ENCODE measurements around the gene ACOX3.

Gene ACOX3

GRCh38 chr4:8385611-8386010 is 54.9 kb downstream of the ACOX3 start:
- DNase-seq: no peak

GRCh38 chr4:8385106-8385505 is 55.4 kb downstream of the ACOX3 start:
- DNase-seq: no peak

GRCh38 chr4:8384397-8385060 is 56.0 kb downstream of the ACOX3 start:
- DNase-seq: no peak

- DNase-seq: no peak
Observed at GRCh38 chr4:8383451-8384160, 56.9 kb downstream of the ACOX3 start.

GRCh38 chr4:8383016-8383415 is 57.5 kb downstream of the ACOX3 start:
- no peak for DNase-seq

- DNase-seq: no peak
Observed at GRCh38 chr4:8381814-8382581, 58.5 kb downstream of the ACOX3 start.

- no peak for DNase-seq
Observed at GRCh38 chr4:8380511-8381415, 59.8 kb downstream of the ACOX3 start.

- DNase-seq: no peak
Observed at GRCh38 chr4:8379771-8380170, 60.8 kb downstream of the ACOX3 start.

GRCh38 chr4:8379281-8379680 is 61.2 kb downstream of the ACOX3 start:
- no peak for DNase-seq

- DNase-seq: no peak
Observed at GRCh38 chr4:8378776-8379175, 61.7 kb downstream of the ACOX3 start.

- no peak for DNase-seq
Observed at GRCh38 chr4:8378101-8378724, 62.3 kb downstream of the ACOX3 start.

GRCh38 chr4:8377103-8378075 is 63.1 kb downstream of the ACOX3 start:
- no peak for DNase-seq

- no peak for DNase-seq
Observed at GRCh38 chr4:8376361-8377102, 64.0 kb downstream of the ACOX3 start.

- no peak for DNase-seq
Observed at GRCh38 chr4:8374851-8375649, 65.5 kb downstream of the ACOX3 start.

- no peak for DNase-seq
Observed at GRCh38 chr4:8373973-8374545, 66.5 kb downstream of the ACOX3 start.

- no peak for DNase-seq
Observed at GRCh38 chr4:8373270-8373972, 67.1 kb downstream of the ACOX3 start.

GRCh38 chr4:8372506-8372905 is 68.0 kb downstream of the ACOX3 start:
- no peak for DNase-seq

GRCh38 chr4:8371596-8371995 is 68.9 kb downstream of the ACOX3 start:
- no peak for DNase-seq
